Measurements from ENCODE around the gene RHO. TPM values are rescaled to one million over a fixed set of nuclear protein-coding genes. Genes with fewer than 3 reads are reported as not detected.

RHO gene
- total and polyA plus RNA-seq, 3 experiments from 2014 or later, result not detected

- POLR2A ChIA-PET, result no interaction called here
- H3K4me3 Mint-ChIP-seq, result no peak overlapping the region
These were observed 25.6 kb upstream of the RHO start for GRCh38 chr3:129502641-129503408.

GRCh38 chr3:129503471-129504291, 24.8 kb upstream of the RHO start:
- H3K9me3 ChIP-seq (ENCODE audit: low read length), result no peaks in the 10 kb centered on the region
- no peaks in the 10 kb centered on the region for H3K4me1 ChIP-seq (ENCODE audit: insufficient read depth, low read length)
- Mint-ChIP-seq H3K4me3 (no peak overlapping the region), H3K4me1 (no peaks in the 10 kb centered on the region), H3K36me3 (peaks cover 0 to 30% (median 9%) of the 10 kb centered on the region in 3 donors), H3K27ac (peak overlapping the region in 3 of 8 donors; percentile 34 to 64 (median 40)), H3K27me3 (no peaks in the 10 kb centered on the region), H3K9me3 (no peaks in the 10 kb centered on the region)
- no peak overlapping the region for H3K4me3 ChIP-seq (ENCODE audit: low read length)
- H3K27ac ChIP-seq (ENCODE audit: low read depth, low read length), result no peak overlapping the region
- POLR2A ChIA-PET, result no interaction called here
- no peaks in the 10 kb centered on the region for H3K27me3 ChIP-seq (ENCODE audit: insufficient read depth, low read length, poor library complexity, severe bottlenecking)
- CTCF ChIA-PET, result no interaction called here
- no peaks in the 10 kb centered on the region for H3K36me3 ChIP-seq (ENCODE audit: insufficient read depth, low read length)
- peak in 1 of 5 donors; percentile 17 for DNase-seq

More at GRCh38 chr3:129502641-129503408, 25.6 kb upstream of the RHO start:
- Mint-ChIP-seq H3K27ac (peak overlapping the region in 1 of 8 donors; percentile 26), H3K9me3 (no peaks in the 10 kb centered on the region), H3K36me3 (peaks cover 0 to 30% (median 9%) of the 10 kb centered on the region in 3 donors), H3K27me3 (no peaks in the 10 kb centered on the region), H3K4me1 (no peaks in the 10 kb centered on the region)
- no peaks in the 10 kb centered on the region for H3K9me3 ChIP-seq (ENCODE audit: low read length)
- H3K4me1 ChIP-seq (ENCODE audit: insufficient read depth, low read length), result no peaks in the 10 kb centered on the region
- CTCF ChIA-PET, result no interaction called here
- H3K36me3 ChIP-seq (ENCODE audit: insufficient read depth, low read length), result no peaks in the 10 kb centered on the region
- H3K27me3 ChIP-seq (ENCODE audit: insufficient read depth, low read length, poor library complexity, severe bottlenecking), result no peaks in the 10 kb centered on the region
- DNase-seq, result peak in 1 of 5 donors; percentile 17
- no peak overlapping the region for H3K4me3 ChIP-seq (ENCODE audit: low read length)
- H3K27ac ChIP-seq (ENCODE audit: low read depth, low read length), result no peak overlapping the region

GRCh38 chr3:129504471-129505100, 23.9 kb upstream of the RHO start:
- Histone ChIP-seq H3K36me3 (ENCODE audit: insufficient read depth, low read length) (no peaks in the 10 kb centered on the region), H3K9me3 (ENCODE audit: low read length) (no peaks in the 10 kb centered on the region), H3K4me1 (ENCODE audit: insufficient read depth, low read length) (no peaks in the 10 kb centered on the region), H3K27me3 (ENCODE audit: insufficient read depth, low read length, poor library complexity, severe bottlenecking) (no peaks in the 10 kb centered on the region), H3K27ac (ENCODE audit: low read depth, low read length) (no peak overlapping the region), H3K4me3 (ENCODE audit: low read length) (no peak overlapping the region)
- Mint-ChIP-seq H3K4me1 (no peaks in the 10 kb centered on the region), H3K4me3 (no peak overlapping the region), H3K27ac (peak overlapping the region in 4 of 8 donors; percentile 40 to 54 (median 51)), H3K36me3 (peaks cover 0 to 32% (median 9%) of the 10 kb centered on the region in 3 donors), H3K9me3 (no peaks in the 10 kb centered on the region), H3K27me3 (no peaks in the 10 kb centered on the region)
- peak in 1 of 5 donors; percentile 1 for DNase-seq
- CTCF ChIA-PET, result no interaction called here
- POLR2A ChIA-PET, result no interaction called here

GRCh38 chr3:129505341-129505740, 23.1 kb upstream of the RHO start:
- H3K27me3 Mint-ChIP-seq, result no peaks in the 10 kb centered on the region
- POLR2A ChIA-PET, result no interaction called here

GRCh38 chr3:129506231-129506742, 22.2 kb upstream of the RHO start:
- Histone ChIP-seq H3K9me3 (ENCODE audit: low read length) (no peaks in the 10 kb centered on the region), H3K27me3 (ENCODE audit: insufficient read depth, low read length, poor library complexity, severe bottlenecking) (no peaks in the 10 kb centered on the region), H3K36me3 (ENCODE audit: insufficient read depth, low read length) (no peaks in the 10 kb centered on the region), H3K27ac (ENCODE audit: low read depth, low read length) (no peak overlapping the region), H3K4me3 (ENCODE audit: low read length) (no peak overlapping the region), H3K4me1 (ENCODE audit: insufficient read depth, low read length) (no peaks in the 10 kb centered on the region)
- Mint-ChIP-seq H3K4me3 (no peak overlapping the region), H3K27ac (no peak overlapping the region), H3K9me3 (no peaks in the 10 kb centered on the region), H3K4me1 (peaks cover 7 to 9% (median 8%) of the 10 kb centered on the region in 3 donors), H3K36me3 (peaks cover 0 to 25% (median 7%) of the 10 kb centered on the region in 3 donors), H3K27me3 (no peaks in the 10 kb centered on the region)
- peak in 1 of 5 donors; percentile 19 for DNase-seq
- ChIA-PET POLR2A (no interaction called here), CTCF (no interaction called here)

More at GRCh38 chr3:129505341-129505740, 23.1 kb upstream of the RHO start:
- no peaks in the 10 kb centered on the region for H3K4me1 ChIP-seq (ENCODE audit: insufficient read depth, low read length)
- H3K4me1 Mint-ChIP-seq, result no peaks in the 10 kb centered on the region
- no peak overlapping the region for H3K27ac ChIP-seq (ENCODE audit: low read depth, low read length)
- no peak overlapping the region for H3K4me3 ChIP-seq (ENCODE audit: low read length)
- CTCF ChIA-PET, result no interaction called here
- no peaks in the 10 kb centered on the region for H3K9me3 ChIP-seq (ENCODE audit: low read length)
- DNase-seq, result peak in 1 of 5 donors; percentile 3
- no peak overlapping the region for H3K27ac Mint-ChIP-seq
- no peaks in the 10 kb centered on the region for H3K36me3 ChIP-seq (ENCODE audit: insufficient read depth, low read length)
- H3K27me3 ChIP-seq (ENCODE audit: insufficient read depth, low read length, poor library complexity, severe bottlenecking), result no peaks in the 10 kb centered on the region
- H3K9me3 Mint-ChIP-seq, result no peaks in the 10 kb centered on the region
- H3K36me3 Mint-ChIP-seq, result peaks cover 0 to 27% (median 9%) of the 10 kb centered on the region in 3 donors
- H3K4me3 Mint-ChIP-seq, result no peak overlapping the region

GRCh38 chr3:129507181-129507831, 21.1 kb upstream of the RHO start:
- H3K9me3 Mint-ChIP-seq, result no peaks in the 10 kb centered on the region
- peak in 1 of 5 donors; percentile 16 for DNase-seq
- H3K4me1 Mint-ChIP-seq, result peaks cover 13 to 17% (median 16%) of the 10 kb centered on the region in 3 donors
- Histone ChIP-seq H3K4me3 (ENCODE audit: low read length) (no peak overlapping the region), H3K9me3 (ENCODE audit: low read length) (no peaks in the 10 kb centered on the region), H3K4me1 (ENCODE audit: insufficient read depth, low read length) (no peaks in the 10 kb centered on the region), H3K27ac (ENCODE audit: low read depth, low read length) (no peak overlapping the region), H3K27me3 (ENCODE audit: insufficient read depth, low read length, poor library complexity, severe bottlenecking) (no peaks in the 10 kb centered on the region), H3K36me3 (ENCODE audit: insufficient read depth, low read length) (no peaks in the 10 kb centered on the region)
- POLR2A ChIA-PET, result interaction anchor here (0.5 kb wide), 1 partner anchor 708 kb away, joined by 3 read pairs; no protein-coding TSS in a partner anchor
- no peaks in the 10 kb centered on the region for H3K27me3 Mint-ChIP-seq
- H3K36me3 Mint-ChIP-seq, result peaks cover 0 to 30% (median 7%) of the 10 kb centered on the region in 3 donors
- H3K4me3 Mint-ChIP-seq, result no peak overlapping the region
- peak overlapping the region in 2 of 8 donors; percentile 23 to 33 for H3K27ac Mint-ChIP-seq
- CTCF ChIA-PET, result no interaction called here

GRCh38 chr3:129512595-129512994, 15.8 kb upstream of the RHO start:
- peak overlapping the region in 5 of 8 donors; percentile 1 to 86 (median 67) for H3K27ac Mint-ChIP-seq

More at GRCh38 chr3:129512595-129512994, 15.8 kb upstream of the RHO start:
- DNase-seq, result no peak
- no peak overlapping the region for H3K27ac ChIP-seq (ENCODE audit: low read depth, low read length)
- POLR2A ChIA-PET, result no interaction called here
- H3K27me3 Mint-ChIP-seq, result no peaks in the 10 kb centered on the region
- no peaks in the 10 kb centered on the region for H3K4me1 ChIP-seq (ENCODE audit: insufficient read depth, low read length)
- H3K27me3 ChIP-seq (ENCODE audit: insufficient read depth, low read length, poor library complexity, severe bottlenecking), result no peaks in the 10 kb centered on the region
- peaks cover 13 to 22% (median 16%) of the 10 kb centered on the region in 3 donors for H3K4me1 Mint-ChIP-seq
- H3K36me3 Mint-ChIP-seq, result peaks cover 0 to 14% (median 4%) of the 10 kb centered on the region in 3 donors
- H3K9me3 ChIP-seq (ENCODE audit: low read length), result no peaks in the 10 kb centered on the region
- no peak overlapping the region for H3K4me3 ChIP-seq (ENCODE audit: low read length)
- CTCF ChIA-PET, result interaction anchor here (1.2 kb wide), 1 partner anchor 23 kb away, joined by 3 read pairs; no protein-coding TSS in a partner anchor
- no peaks in the 10 kb centered on the region for H3K36me3 ChIP-seq (ENCODE audit: insufficient read depth, low read length)
- H3K4me3 Mint-ChIP-seq, result no peak overlapping the region
- H3K9me3 Mint-ChIP-seq, result no peaks in the 10 kb centered on the region
